OCI-M2 (cell line): ENCODE data around the gene FLT1.

Experiments
- DNase-seq: peaks from one replicate; lab custom pipeline; 2025; ENCODE audit not compliant: unreplicated experiment; lab: John Stamatoyannopoulos, UW

The FLT1 gene

GRCh38 chr13:28349907-28350654, 144.8 kb downstream of the FLT1 start:
- DNase-seq = no peak

- no peak for DNase-seq
Observed at GRCh38 chr13:28349371-28349770, 145.6 kb downstream of the FLT1 start.

- no peak for DNase-seq
Observed at GRCh38 chr13:28347456-28348371, 147.2 kb downstream of the FLT1 start.

- no peak for DNase-seq
Observed at GRCh38 chr13:28346154-28346553, 148.8 kb downstream of the FLT1 start.

GRCh38 chr13:28344163-28344562, 150.8 kb downstream of the FLT1 start:
- DNase-seq = no peak

- no peak for DNase-seq
Observed at GRCh38 chr13:28342251-28342650, 152.7 kb downstream of the FLT1 start.

- DNase-seq = no peak
Observed at GRCh38 chr13:28340272-28340793, 154.6 kb downstream of the FLT1 start.

- DNase-seq = no peak
Observed at GRCh38 chr13:28339419-28339818, 155.5 kb downstream of the FLT1 start.

GRCh38 chr13:28338742-28339141, 156.2 kb downstream of the FLT1 start:
- no peak for DNase-seq

GRCh38 chr13:28338006-28338574, 156.8 kb downstream of the FLT1 start:
- no peak for DNase-seq

- no peak for DNase-seq
Observed at GRCh38 chr13:28337166-28338005, 157.5 kb downstream of the FLT1 start.

- DNase-seq = no peak
Observed at GRCh38 chr13:28336193-28336657, 158.7 kb downstream of the FLT1 start.

GRCh38 chr13:28333204-28333881, 161.6 kb downstream of the FLT1 start:
- no peak for DNase-seq

GRCh38 chr13:28329395-28330158, 165.4 kb downstream of the FLT1 start:
- DNase-seq = no peak

GRCh38 chr13:28328271-28328607, 166.7 kb downstream of the FLT1 start:
- DNase-seq = no peak

GRCh38 chr13:28327373-28328270, 167.3 kb downstream of the FLT1 start:
- no peak for DNase-seq

GRCh38 chr13:28326056-28326455, 168.9 kb downstream of the FLT1 start:
- no peak for DNase-seq

- DNase-seq = no peak
Observed at GRCh38 chr13:28325022-28325421, 169.9 kb downstream of the FLT1 start.
